DMS153 treated with DMSO at 0.1 percent for 48 hours (cell line): ENCODE results near the gene ALDH18A1.

Experiments
- DNase-seq: peaks from one replicate; lab custom pipeline; 2025; ENCODE audit not compliant: unreplicated experiment; lab: John Stamatoyannopoulos, UW

ALDH18A1 gene

DNA sequence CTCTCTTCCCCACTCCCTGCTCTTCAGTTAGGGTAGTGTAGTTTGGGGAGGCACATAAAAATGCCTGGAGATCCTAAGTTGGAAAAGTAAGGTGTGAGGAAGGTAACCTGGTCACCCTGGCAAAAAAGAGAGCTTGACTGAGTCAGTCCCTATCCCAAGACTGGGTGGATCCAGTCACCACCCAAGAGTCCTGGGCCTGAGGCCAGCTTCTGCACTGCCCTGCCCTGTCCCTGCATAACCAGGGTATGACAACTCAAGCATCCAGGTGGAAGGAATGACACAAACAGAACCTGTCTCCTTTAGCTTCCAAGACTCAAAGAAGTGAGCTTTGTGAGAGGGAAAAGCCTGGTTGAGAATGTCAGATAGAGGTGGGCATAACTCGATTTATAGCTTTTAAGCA, 68.5 kb downstream of the ALDH18A1 start:
- DNase-seq, result no peak

- DNase-seq, result no peak
These were observed 76.5 kb downstream of the ALDH18A1 start for GRCh38 chr10:95579835-95580535.

DNA sequence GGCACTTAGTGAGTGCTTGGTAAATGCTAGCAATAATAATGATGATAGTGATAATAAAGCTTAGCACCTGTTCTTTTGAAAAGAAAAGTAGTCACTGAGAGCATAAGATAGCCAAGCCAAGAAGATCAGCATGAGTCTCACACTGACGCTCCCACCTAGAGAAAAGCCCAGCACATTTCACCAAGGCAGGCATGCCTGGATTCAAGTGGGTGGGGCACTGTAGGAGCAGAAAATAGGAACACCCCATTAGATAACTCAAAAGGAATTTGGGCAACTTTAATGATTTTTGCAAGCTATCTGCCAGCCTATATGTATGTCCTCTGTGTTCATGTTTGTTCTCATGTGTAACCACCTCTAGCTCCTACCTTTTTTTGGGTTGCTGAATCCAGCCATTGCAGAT, 77.2 kb downstream of the ALDH18A1 start:
- DNase-seq, result no peak

DNA sequence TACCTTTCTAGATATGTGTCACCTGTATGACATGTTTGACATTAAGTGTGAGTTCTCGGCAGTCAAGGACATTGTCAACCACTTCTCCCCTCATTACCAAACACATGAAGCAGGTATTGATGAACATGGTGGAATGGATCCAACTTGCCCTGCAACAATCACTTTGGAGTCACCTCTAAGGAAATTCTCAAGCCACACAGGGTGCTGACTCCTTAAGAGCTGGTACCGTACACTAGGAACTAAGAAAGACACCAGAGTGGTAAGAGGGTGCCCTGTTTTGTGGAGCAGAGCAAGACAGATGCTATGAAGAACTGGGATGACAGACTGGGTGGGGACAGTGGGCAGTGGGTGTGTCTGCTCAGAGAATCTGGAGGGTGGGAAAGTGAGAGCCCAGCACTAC, 77.9 kb downstream of the ALDH18A1 start:
- no peak for DNase-seq

DNA sequence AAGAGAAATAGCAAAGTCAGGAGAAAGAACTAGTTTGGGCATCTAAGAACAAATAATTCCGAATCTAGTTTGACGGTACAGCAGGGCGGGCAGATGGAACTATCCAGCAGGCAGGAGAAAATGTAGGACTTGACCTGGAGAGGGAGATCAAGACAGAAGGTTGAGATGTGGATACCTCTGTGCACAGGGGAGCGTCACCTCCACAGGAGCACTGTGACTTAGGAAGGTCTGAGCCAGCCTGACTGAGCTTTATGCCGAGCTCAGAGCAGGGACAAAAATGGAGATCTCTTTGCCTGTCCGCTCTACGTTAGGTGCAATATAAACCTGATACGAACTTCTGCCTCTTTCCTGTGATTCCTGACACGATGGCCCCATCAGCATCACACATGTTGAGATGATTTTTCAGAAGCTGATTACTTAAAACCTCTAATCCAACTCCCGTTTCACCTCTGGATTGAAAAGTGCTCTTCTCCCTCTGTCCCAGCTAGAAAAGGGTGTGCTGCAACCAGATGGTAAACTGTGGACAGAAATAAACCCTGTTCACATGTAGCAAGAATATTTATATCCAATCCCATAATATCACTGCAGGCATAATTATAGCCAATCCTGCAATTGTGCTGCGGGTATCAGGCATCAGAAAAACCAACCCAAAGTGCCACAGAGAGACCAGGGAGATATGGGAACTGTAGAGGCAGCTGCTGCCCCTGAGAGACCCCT, 81.7 kb downstream of the ALDH18A1 start:
- DNase-seq, result no peak

GRCh38 chr10:95573964-95574604, 82.4 kb downstream of the ALDH18A1 start:
- no peak for DNase-seq

GRCh38 chr10:95573527-95573926, 83.0 kb downstream of the ALDH18A1 start:
- DNase-seq, result no peak

DNA sequence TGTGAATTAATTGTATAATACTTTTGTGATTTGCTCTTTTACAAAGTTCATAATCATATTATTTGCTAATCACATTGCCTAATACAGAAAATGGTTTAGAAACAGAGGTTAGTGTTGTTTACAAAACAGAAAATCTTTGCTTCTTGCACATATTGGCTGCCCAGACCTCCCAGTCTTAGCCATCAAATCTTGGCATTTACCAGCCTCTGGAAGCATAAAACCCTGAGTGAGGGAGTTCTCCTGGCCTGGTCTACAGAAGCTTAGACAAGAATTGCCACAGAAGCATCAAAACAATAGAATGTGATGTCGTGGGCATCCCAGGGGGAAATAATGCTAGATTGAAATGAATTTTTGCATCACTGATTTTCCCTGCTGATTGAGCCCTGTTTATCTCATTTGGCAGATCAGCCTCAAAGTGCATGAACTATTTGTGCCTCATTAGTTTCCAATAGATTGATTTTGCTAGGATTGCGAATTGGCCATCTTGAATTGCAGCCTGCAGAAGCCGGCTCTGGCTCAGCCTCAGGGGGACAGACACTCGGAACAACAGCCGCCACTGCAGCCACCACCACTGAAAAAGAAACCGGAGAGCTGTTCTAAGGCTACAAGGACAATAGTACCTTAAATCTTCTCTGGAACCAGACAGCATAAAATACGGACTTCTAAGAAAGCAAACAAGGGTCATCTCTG, 84.2 kb downstream of the ALDH18A1 start:
- DNase-seq, result no peak

DNA sequence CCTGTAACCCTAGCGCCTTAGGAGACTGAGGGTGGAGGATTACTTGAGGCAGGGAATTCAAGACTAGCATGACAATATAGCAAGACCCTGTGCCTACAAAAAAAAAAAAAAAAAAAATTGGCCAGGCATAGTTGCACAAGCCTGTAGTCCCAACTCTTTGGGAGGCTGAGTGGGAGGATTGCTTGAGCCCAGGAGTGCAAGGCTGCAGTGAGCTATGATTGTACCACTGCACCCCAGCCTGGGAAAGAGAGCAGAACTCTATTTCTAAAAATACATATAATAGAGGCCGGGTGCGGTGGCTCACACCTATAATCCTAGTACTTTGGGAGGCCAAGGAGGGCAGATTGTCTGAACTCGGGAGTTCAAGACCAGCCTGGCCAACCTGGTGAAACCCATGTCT, 85.1 kb downstream of the ALDH18A1 start:
- DNase-seq, result no peak

DNA sequence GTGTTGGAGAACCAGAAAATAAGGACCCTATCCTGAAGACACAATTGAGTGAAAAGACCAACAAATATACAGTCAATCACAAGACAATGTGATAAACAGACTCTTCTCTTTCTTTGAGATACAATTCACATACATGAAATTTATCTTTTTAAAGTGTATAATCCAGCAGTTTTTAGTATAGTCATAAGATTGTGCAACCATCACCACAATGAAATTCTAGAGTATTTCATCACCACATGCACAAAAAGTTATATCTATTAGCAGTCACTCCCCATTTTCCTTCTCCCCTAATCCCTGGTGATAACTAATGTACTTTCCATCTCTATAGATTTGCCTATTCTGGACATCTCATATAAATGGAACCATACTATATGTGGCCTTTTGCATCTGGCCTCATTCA, 87.1 kb downstream of the ALDH18A1 start:
- no peak for DNase-seq

DNA sequence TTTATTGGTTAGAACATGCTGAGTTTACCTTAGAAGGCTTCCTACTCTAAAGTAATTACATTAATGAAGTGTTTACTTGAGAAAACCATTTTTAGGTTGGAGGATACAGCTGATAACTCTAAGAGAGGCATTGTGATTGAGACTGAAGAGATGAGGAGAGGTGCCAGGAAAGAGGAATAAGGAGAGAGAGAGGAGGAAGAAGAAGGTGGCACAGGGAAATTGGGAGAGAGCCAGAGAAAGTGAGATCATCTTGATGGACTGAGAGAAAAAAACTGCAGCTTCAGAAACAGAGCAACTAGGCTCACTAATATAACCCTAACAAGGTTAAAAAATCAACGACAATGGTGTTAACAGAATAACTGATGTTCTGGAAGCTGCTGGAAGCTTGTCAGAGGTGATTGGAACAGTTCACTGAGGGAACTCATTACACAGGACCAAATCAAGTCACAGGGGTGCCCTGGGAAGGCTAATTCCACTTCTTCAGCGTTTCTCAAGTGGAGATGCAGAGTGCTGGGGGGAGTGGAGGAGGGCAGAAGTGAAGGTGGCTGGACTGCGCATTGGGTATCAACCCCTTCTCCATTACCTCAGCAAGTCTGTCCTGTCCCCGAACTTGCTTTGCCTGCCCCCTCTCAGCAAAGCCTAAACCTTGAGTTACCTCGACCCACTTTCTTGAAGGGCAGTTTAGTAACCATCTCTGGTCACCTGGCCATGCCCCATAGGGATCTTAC, 88.4 kb downstream of the ALDH18A1 start:
- DNase-seq, result no peak

DNA sequence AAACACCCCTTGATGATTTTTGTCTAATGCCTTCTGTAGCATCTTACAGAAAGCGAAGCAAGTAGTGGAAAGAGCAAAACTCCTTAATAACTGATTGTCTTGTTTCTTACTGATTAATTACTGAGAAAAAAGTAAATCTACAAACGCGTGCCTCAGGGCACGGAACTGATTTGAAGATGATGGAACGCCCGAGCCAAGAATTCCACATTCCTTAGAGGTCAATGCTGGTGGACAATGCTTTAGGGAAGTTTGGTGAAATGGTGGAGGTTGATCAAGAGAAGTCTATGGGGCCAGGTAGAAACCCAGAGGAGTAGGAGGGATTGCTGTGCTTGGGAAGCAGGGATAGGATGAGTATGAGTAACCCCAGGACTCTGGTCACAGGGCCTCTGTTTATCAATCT, 90.4 kb downstream of the ALDH18A1 start:
- DNase-seq, result no peak

DNA sequence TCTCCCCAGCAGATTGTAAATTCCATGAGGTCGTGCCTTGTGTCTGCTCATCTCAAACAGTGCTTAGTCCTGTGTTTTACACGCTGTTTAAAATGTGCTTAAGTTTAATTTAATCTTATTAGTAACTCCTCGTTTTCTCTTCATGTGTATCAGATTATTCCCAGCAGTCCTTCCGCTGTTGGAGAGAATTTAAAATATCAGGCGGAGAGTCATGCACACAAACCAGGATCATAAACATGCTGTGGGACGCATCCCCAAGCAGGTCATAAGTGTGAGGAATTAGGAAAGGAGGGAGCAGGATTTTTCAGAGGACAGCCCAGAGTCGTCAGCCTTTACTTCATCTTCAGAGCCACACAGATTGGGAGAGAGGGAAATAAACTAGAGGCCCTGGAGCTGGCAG, 91.2 kb downstream of the ALDH18A1 start:
- DNase-seq, result no peak

- DNase-seq, result no peak
These were observed 92.2 kb downstream of the ALDH18A1 start for GRCh38 chr10:95564291-95564690.

DNA sequence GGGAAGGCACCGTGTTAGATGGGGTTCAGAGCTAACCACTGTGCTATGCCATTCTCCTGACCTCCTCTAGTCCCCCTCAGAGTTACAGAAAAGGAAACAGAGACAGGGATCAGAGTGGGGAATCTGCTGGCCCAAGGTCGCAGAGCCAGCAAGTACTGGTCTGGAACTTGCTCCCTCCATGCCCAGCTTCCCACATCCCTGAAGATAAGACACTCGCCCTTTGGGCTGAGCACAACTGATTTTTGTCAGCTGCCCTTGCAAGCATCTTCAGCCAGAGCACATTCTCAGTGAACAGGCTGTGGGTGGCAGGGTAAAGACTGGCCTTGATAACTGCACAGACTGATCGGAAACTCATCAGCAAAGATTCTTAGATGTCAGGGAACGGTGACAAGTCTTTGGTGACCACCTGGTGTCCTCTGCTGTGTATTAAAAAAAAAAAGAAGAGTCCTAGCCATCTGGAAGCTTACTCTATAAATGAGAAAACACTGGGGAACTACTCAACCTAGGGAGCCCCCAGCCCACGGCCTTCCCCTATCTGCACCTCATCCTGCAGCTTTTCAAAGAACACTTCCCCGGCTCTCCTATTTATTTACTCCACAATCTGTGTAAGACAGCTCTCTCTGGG, 94.1 kb downstream of the ALDH18A1 start:
- no peak for DNase-seq

DNA sequence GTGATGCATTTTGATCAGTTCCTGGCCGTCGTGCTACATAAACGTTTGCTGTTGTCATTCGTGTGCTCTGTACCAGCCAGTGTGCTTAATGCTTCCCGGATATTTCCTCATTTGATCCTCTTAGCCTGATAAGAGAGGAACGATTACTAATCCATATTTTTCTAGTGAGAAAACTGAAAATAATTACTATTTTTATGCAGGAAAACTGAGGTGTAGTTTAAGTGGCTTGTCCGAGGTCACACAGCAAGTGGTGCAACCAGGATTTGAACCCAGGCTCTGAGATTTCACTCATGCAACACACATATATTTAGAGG, 94.7 kb downstream of the ALDH18A1 start:
- no peak for DNase-seq

- peak; percentile 96 for DNase-seq
These were observed 95.2 kb downstream of the ALDH18A1 start, which contains the start of gene SORBS1 for GRCh38 chr10:95561177-95561863. Gene SORBS1, minus strand, starts transcription at chr10:95561371. Its CDS starts 120,236 bp downstream, at chr10:95441135.

- peak; percentile 30 for DNase-seq
These were observed 96.0 kb downstream of the ALDH18A1 start for GRCh38 chr10:95560278-95561176.

DNA sequence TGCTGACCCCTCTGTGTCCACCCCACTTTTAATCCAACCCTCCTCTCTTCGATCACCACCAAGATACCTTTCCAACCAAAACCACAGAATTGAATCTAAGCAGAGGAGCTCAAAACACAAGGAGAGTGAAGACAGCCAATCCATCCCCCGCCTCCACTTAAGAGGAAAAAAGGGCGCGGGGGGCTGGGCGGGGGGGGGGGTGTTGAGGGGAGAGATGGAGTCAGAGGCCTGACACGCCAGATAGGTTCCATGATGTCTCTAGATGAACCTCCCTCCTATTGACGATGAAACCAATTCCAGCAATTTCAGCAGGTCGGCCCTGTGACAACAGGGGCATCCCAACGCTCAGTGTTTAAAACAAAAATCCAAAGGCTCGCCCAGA, 96.6 kb downstream of the ALDH18A1 start:
- no peak for DNase-seq
